Amygdala (tissue), 56 donors: ENCODE results near the gene ERAP2.
"Not testable (repeated sequence)": the region's sequence is repeated elsewhere in the genome, so short reads cannot be mapped to it uniquely, and the experiment has no call there.

Source experiments
- DNase-seq, 56 donors: peaks; one replicate each; lab custom pipeline; 2025; lab: John Stamatoyannopoulos, UW

The ERAP2 gene

GRCh38 chr5:96928931-96929708, 52.8 kb downstream of the ERAP2 start:
- DNase-seq = peak in 1 of 56 donors; percentile 5

- DNase-seq = no peak
These were observed 53.8 kb downstream of the ERAP2 start for GRCh38 chr5:96930058-96930457.

GRCh38 chr5:96930589-96930988, 54.3 kb downstream of the ERAP2 start:
- DNase-seq = no peak

DNA sequence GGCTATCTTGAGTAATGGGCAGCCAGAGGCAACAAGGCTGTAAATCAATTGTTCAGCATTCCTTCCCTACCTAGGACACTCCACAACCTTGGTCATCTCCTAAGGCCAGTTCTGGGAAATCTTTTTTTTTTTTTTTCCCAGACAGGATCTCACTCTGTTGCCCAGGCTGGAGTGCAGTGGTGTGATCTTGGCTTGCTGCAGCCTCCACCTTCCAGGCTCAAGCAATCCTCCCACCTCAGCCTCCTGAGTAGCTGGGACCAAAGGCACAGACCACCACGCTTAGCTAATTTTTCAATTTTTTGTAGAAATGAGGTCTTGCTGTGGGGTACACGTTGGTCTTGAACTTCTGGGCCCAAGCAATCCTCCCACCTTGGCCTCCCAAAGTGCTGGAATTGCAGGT, 54.7 kb downstream of the ERAP2 start:
- not testable (repeated sequence) for DNase-seq

GRCh38 chr5:96931605-96932004, 55.3 kb downstream of the ERAP2 start:
- no peak for DNase-seq

GRCh38 chr5:96932026-96932425, 55.7 kb downstream of the ERAP2 start:
- DNase-seq = no peak

DNA sequence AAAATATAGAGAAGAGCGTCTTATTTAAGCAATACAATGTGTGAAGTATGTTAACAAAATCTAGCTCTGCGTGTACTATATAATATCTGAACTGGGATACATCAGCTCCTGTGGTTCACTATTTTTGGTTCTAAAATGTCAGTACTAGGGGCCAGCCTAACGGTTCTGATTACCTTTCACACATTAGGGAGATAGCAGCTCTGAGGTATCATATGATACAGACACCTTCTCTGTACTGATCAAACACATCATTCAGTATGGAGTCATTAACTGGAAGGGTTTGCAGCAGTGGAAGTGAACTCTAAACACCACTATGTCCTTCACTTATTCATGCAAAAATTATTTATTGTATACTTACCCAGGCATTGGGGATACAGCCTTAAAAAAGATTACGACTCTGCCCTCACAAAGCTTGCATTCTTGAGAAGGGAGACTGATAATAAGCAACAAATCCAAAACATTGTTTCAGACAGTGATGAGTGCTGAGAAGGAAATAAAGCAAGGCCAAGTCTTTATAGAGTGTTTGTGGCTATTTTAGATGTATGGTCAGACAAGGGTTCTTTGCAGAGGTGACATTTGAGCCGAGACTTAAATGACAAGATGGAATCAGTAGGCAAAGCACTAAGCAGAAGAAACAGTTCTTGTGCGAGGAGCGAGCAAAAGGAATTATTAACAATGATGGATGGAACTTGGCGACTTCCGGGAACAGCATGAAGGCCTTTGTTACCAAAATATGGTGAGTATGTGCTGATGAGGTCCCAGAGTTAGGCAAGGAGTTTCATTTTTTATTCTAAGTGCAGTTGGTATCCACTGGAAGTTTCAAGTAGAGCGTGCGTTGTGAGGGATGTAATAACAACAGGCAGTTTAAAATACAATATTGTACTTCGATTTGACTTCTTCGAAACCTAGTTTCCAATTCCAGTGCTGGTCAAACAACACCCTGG, 57.7 kb downstream of the ERAP2 start:
- DNase-seq = peak in 3 of 56 donors; percentile 39 to 74 (median 54)

- peak; percentile 51 to 98 (median 88) for DNase-seq
These were observed 58.6 kb downstream of the ERAP2 start for GRCh38 chr5:96934708-96935558.

GRCh38 chr5:96935559-96936430, 59.5 kb downstream of the ERAP2 start, which contains the start of gene LNPEP:
TSS of gene LNPEP (plus strand) at chr5:96936080. CDS start at chr5:96936156, 76 bp downstream.
- DNase-seq = peak; percentile 66 to 97 (median 92)

DNA sequence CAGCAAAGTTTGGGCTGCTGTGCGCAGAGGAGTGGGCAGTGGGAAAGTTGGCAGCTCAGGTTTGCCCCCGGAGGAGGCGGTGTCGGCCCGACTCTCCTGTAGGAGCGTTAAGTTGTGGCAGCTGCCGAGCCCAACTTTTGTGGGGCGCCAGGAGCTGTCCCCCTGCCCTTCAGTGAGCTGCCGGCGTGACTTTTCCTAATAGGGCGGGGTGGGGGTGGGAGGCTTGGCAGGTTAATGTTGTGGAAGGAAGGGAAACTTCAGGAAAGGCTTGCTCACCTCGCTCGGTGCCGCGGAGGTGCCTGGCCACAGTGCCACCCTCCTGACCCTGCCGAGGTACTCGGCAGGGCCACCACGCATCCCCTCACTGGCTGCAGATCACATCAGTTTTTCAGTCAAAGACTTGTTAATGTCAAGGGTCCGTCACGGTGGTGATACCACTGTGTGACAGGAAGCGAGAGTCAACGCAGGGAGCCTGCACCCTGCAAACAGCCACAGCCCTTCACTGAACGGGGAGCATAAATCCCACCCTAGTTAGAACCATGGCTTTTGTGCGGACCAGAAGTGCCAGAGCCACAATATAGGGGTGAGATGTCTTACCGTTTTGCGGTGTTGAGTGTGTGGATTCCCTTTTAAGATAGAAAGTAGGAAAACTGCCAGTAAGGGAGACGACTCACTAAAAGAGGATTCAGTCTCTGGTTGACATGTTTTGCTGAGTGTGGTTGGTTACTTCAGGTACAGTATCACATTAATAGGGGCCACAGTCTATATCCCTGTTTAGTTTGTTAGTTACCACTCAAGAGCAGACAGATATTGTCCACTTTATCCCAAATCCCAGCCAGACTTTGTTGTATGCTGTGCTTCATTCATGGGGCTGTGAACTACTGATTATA, 60.4 kb downstream of the ERAP2 start:
- peak in 38 of 56 donors; percentile 9 to 70 (median 46) for DNase-seq

DNA sequence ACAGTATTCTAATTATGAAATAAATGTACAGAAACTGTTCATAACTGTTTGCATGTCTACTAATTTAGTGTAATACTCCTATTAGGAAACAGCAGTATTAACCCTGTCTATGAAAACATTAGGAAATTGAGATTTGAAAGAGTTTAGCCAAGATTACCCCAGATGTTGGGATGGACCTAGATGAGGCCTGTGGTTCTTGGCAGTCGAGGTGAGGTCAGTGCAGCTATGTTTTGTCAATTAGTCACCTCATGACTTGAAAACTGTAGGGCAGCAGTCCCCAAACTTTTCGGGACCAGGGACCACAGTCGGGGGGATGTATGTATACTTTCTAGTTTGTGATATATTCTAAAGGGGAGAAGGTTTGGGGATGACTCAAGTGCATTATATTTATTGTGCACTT, 64.3 kb downstream of the ERAP2 start:
- DNase-seq = no peak

DNA sequence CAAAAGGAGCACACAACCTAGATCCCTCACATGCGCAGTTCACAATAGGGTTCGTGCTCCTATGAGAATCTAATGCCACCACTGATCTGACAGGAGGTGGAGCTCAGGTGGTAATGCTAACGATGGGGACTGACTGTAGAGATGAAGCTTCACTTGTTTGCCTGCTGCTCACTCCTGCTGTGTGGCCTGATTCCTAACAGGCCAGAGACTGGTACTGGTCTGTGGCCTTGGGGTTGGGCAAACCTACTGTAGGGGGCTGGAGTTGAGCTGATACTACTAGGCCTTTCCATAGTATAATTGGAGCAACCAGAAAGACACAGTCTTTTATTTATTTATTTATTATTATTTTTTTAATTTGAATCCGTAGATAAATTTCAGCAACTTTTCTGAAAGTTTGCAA, 64.8 kb downstream of the ERAP2 start:
- no peak for DNase-seq

DNA sequence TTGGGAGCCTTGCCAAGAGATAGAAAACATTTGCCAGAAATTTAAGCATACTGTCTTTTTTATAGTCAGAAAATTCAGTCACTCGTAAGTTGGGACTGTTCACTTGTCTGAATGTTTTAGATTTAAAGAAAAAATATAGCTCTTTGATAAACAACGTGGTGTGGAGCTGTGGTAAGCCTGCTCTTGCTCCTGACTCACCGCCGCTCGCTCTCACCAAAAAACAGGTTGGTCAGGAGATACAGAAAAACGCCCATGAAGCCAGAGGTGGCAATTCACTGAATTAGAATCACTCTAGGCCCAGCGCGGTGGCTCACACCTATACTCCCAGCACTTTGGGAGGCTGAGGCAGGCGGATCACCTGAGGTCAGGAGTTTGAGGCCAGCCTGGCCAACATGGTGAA, 65.8 kb downstream of the ERAP2 start:
- no peak for DNase-seq

- DNase-seq = no peak
These were observed 66.6 kb downstream of the ERAP2 start for GRCh38 chr5:96942911-96943310.

DNA sequence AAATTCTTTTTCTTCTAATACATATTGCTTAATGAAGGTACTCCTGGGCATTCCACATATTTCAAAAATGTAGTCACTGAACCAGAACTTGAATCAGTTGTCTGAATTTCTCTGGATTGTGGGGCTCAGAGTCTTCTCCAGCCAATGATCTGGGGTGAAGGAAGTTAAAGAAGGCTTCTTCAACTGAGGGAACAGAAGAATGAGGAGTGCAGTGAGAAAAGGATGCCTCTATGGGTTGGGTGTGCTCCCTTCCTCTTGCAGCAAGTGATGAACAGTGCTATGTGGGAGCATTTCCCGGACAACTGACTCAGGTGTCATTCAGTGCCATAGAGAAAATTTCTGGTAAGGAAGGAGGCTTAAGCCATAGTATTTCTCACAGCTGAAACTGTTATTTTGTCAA, 67.5 kb downstream of the ERAP2 start:
- DNase-seq = no peak

- no peak for DNase-seq
These were observed 69.0 kb downstream of the ERAP2 start for GRCh38 chr5:96945144-96945897.

- no peak for DNase-seq
These were observed 70.1 kb downstream of the ERAP2 start for GRCh38 chr5:96946381-96946780.
